ENCODE data around the gene MUC2.

The MUC2 gene

DNA sequence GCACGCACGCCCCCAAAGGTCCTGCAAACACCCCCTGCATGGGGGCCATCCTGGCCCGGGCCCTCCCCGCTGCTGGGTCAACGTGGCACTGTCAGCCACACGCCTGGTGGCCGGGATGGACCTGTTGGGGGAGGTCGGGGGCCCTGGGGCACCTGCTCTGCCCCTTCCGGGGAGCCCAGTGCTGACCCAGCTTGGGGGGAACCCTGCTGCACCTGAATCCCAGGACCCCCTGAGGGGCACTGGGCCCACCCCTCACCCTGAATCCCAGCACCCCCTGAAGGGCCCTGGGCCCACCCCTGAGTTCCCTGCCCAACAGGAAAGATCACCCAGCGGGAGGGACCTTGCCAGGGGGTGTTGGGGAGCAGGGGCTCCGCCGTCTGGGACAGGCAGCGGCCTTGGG, 37.7 kb upstream of the MUC2 start:
- DNase-seq = no peak

DNA sequence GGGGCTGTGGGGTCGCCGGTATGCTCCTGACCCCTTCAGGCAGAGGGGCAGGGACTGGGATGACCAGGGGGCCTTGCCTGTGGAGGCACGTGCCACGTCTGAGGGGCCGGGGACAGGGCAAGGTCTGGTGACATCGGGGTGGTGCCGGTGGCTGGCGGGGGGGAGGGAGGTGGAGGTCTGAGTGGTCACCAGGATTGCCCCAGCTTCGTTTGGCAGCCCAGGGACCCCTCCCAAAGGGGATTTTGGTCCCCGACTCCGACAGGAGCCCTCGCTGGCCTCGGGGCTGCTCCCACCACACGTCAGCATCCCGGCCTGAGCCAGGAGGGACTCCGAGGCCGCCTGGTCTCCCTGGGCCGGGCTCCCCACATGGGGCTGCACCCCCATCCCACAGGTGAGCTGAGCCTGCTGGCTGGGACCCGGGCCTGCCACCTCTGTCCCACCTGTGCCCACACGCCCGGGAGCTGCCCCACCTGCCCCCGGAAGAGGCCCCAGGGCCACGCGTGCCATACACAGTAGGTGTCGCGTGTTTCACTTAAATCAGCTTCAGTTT, 37.1 kb upstream of the MUC2 start:
- DNase-seq = no peak

DNA sequence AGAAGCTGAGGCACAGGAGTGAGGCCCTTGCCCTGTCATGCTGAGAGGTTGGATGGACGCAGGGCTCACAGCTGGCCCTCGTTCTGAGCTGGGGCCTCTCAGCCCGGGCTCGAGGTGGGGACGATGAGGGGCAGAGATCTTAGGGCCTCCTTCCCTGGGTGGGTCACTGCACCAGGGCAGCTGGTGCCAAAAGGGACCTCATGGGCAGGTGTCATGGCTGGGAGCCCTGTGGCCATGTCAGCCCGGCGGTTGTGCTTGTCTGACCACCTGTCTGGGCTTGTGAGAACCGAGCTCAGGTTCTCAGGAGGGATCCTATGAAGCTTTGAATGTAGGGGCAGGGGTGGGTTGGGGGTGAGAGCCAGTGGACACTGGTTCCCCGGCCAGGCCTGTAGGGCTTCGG, 36.3 kb upstream of the MUC2 start:
- no peak for DNase-seq

DNA sequence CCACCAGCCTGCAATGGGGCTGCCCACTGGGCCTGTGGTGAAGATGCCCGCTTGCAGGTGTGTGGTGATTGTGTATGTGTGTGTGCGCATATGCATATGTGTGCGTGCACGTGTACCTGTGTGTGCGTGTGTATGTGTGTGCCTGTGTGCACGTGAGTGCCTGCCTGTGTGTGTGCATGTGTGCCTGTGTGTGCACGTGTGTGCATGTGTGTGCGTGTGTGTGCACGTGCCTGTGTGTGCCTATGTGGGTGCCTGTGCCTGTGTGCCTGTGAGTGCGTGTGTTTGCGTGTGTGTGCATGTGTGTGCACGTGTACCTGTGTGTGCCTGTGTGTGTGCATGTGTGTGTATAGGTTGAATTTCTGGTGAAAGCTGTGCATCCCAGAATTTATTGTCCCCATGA, 35.8 kb upstream of the MUC2 start:
- DNase-seq = no peak

DNA sequence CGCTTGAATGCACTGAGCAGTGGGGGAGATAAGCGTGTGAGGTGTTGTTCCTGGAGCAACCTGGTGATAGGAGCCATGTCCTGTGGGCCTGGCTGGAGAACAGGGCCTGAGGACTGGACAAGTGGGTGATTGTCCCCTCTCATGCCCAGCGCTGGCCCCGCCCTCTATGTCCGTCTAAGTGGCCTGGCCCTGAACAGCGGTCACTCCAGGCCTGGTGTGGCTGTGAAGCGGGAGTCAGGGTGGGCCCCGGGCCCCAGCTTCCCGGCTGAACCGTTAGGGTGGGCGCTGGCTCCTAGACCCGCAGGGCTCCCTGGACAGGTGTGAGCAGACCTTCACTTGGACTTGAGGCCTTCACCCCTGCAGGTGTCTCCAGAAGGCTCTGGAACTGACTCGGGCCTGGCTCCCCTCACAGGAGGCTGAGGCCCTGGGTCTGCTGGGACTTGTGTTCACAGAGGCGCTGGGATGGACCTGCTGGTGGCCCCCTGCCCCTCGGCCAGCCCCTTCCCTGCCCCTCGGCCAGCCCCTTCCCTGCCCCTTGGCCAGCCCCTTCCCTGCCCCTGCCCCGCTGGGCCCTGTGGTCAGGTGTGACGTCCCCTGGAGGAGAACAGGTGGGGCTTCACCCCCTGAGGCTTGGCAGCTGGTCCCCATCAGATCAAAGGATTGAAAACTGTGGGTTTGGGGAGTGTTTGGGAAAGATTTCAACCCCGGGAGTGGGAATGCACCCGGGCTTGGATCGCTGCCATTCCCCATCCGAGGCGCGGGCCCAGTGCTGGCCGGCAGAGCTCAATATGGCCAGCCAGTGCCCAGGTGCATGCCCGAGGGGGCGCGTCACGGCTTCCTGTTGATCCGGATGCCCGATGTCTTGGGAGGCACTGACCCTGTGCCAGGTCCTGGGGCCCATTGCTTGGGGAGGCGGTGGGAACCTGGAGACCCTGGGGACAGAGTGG, 34.9 kb upstream of the MUC2 start:
- no peak for DNase-seq

DNA sequence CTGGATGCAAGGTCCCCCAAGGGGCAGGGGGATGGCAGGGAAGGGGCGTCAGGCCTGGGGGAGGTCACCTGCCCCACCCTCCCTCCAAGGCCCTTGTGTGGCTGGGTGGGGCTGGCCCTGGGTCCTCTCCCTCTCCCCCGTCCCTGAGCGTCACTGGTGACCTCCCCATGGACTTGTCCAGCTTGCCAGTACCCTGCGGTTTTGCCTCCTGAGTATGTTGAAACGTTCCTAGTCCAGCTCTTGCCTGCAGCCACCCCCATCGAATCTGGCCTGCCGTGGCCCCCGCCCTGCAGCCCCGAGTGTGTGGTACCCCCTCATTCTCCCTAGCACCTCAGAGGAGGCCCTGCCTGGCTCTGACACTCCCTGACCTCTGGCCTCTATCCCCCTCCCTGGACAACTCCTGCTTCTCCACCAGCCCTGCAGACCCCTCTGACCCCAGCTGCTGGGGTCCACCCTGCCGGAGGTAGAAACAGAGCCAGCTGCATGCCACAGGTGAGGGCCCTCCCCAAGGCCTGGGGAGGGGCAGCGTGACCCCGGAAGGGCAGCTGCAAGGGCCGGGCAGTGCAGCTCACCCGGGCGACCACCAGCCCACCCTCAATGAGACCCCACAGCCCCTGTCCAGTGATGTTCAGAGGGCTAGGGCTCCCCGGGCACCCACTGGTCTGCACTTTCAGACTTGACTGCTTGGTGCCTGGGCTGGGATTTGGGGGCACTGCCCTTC, 34.1 kb upstream of the MUC2 start:
- DNase-seq = no peak

DNA sequence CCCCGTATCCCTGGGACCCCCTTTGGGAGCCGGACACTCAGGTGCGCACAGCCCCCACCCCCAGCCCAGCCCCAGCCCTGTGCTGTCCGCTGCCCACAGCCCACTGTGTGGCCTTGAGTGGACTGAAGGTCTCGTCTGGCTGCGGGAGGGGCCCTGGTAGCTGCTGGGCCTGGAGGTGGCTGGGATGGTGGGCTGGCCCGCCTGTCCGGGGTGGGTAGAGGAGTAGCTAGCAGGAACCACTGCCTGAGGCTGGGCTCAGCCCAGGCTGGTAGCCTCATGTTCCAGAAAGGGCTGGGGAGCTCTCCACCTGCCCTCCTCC, 33.6 kb upstream of the MUC2 start:
- no peak for DNase-seq

DNA sequence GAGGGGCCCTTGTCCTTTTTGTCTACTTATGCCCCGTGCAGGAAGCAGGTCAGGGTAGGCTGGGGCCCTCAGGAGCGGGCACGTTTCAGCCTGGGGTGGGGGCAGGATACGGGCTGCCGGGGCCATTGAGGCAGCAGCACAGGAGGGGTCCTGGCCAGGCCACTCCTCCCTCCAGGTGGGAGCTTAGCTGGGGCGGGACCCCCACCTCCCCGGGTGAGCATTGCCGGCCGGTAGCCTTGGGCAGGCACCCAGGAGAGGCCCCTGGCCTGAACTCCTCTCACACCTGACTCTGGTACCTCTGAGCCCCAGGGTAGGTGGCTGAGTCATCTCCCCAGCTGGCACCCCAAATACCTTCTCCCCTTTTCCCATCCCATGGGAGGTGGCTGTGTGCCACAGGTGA, 33.2 kb upstream of the MUC2 start:
- no peak for DNase-seq

DNA sequence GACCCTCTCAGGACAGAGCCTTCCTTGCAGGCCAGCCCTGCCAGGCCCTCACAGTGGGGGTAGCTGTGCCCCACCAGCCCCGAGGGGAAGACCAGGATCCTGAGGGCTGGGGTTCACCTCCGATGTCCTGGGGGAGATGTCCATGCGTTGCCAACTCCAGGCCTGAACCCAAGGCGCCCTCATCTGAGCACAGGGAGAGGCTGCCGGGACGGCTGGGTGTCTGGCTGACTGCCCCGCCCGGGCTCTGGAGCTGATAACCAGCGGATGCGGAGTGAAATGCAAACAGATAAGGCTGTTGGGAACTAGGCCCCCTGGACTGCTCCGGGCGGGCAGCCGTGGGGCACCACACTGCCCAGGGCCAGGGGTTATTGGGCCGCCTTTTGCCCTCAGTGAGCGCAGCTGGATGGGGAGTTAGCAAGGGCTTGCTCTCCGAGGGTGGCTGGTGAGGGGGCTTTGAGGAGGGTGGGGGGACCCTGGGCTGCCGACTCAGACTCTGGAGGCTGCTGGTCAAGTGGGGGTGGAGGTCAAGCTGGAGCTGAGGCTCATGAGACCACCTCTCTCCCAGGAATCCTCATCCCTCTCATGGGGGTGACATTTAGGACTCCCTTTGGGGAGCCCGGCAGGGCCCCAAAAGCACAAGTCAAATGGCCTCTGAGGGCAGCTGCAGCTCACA, 32.6 kb upstream of the MUC2 start:
- DNase-seq = no peak

DNA sequence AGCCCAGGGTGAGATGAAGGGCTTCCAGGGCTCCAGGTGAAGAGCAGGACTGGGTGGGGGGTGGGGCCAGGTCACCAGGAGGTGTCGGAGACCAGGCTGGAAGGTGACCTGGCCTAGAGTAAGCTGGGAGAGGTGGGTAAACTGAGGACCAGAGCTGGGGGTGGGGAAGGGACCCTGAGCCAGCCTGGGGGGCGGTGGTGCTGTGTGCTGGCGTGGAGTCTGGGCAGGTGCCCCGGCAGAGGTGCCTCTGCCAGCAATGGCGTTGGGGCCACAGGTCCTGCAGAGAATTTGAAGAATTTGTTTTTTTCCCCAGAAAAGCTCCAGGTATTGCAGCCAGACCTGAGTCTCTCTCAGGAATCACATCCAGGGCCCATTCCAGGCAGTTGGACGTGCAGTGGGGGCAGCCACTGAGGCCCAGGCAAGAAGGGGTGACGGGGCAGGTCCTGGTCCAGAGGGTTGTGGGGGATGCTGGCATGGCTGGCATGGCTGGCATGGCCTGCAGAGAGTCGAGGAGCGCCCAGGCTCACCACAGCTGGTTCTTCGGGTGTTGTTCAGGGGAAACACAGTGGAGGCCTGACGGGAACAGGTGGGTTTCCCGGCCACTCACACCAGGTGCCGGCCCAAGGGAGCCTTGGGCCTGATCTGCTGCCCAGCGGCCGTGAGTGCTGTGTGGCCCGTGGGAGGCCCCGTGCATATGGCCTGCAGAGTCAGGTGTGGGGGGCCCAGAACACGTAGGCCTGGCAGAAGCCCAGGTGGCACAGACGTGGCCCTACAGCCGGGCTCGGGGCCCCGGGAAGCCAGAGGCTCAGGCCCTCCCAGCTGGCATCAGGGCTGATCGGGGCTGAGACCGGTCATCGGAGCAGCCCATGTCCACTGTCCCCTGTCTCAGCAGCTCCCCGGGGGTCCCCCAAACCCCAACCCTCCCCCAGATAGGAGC, 31.8 kb upstream of the MUC2 start:
- no peak for DNase-seq

DNA sequence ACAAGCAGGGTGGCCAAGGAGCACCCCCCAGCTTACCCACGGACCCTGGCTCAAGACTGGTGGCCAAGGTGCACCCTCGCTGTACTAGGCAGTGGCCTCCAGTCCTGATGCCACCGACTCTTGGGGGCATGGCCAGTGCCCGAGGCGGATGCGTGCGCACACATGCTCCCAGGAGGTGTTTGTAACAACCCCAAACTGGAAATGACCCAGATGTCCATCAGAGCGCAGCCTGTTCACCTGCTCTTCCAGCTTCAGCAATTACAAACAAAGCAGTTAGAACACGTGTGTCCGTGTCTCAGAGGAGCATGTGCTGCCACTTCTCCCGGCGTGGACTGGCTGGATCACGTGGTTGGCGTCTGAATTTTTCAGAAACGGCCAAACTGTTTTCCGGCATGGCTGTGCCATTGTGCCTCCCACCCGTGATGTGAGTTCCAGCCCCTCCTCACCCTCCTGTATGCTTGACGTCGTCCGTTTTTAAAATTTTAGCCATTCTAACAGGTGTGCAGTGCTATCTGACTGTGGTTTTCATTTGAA, 31.0 kb upstream of the MUC2 start:
- DNase-seq = peak; percentile 26

DNA sequence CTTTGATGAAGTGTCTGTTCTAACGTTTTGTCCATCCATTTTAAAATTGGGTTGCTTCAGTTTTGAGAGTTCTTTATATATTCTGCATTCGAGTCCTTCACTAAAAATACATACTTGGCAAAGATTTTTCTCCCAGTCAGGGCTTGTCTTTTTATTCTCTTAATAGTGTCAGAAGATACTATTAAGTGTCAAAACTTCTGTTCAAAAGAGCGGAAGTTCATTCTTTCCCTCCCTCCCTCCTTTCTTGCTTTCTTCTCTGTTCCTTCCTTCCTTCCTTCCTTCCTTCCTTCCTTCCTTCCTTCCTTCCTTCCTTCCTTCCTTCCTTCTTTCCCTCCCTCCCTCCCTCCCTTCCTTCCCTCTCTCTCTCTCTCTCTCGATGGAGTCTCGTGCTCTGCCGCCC, 30.5 kb upstream of the MUC2 start:
- DNase-seq = no peak

DNA sequence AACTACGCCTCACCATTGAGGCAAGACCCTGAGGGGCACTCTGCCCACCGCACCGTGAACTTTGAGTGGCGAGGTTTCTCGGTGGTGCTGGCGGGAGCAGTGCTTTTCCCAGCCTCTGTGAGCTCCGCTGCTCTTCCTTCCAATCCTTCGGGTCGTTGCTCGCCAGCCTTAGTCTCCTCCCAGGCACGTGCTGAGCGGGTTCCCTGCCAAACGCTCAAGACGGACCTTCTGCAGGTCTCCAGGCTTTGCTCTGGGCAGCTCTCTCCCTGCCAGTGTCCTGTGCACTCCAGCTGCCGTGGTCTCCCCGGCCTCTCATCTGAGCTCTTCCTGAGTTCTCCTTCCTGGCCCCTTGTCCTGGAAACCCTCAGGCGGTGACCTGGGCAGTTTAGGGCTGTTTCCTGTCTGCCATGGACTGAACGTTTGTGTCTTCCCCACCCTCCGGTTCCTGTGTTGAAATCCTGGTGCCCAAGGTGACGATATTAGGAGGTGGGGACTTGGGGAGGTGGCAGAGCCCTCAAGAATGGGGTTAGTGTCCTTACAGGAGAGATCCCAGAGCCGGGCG, 27.0 kb upstream of the MUC2 start:
- no peak for DNase-seq

DNA sequence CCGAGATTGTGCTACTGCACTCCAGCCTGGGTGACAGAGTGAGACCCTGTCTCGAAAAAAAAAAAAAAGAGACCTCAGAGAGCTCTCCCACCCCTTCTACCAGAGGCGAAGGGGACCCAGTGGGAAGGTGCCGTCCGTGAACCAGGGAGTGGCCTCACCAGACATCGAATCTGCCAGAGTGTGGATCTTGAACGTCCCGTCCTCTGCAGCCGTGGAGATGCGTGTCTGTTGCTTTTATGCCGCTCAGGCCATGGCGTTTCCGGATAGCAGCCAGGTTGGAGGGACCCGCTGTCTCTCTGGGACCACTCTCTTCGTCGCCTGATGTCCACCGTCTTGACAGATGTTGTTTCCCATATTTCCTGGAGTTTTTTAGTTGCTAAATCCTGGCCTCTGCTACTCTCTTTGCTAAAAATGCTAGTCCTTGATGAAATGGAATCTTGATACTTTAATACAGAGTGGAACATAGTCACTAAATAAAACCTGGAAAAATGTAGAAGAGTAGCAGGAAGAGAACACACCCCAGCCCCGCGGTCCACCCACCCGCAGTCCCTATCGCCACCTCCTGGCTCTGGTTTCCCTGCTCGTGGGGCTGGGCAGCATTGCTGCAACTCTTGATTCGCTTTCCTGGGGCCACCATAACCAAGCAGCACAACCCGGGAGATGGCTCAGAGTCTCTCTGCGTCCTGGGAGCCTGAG, 26.2 kb upstream of the MUC2 start:
- no peak for DNase-seq

DNA sequence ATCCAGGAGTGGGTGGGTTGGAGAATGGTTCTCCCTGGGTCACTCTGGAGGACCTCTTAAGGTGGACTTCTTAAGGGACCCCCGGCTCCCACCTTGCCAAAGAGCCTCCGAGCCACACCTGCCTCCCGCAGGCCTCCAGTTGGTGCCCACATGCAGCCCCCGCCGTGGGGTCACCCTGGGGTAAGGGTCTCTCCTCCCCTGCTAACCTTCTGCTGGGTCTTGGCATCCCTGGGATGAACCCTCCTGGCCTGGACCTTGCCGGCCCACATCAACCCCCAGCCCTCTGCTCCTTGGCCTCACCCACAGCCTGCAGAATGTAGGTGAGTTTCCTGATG, 25.6 kb upstream of the MUC2 start:
- no peak for DNase-seq

DNA sequence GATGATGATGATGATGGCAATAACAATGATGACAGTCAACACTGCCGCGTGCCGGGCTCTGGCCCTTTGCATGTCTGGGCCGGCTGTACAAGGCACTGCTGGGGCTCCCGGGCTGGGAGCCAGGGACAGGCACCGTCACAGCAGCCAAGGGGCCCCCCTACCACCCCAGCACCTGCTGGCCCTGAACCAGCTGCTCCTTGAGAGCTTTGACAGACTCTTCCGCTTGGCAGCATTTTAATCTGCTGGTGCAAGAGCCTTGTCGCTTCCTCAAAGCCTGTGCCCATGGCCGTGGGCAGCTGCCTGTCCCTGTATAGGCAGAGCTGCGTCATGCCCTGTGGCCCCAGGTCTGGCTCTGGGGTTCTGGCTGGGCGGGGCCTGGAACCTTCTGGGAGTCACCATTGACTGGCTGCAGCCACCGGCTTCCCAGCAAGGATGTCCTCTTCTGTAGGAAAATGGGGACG, 25.2 kb upstream of the MUC2 start:
- peak; percentile 42 for DNase-seq

DNA sequence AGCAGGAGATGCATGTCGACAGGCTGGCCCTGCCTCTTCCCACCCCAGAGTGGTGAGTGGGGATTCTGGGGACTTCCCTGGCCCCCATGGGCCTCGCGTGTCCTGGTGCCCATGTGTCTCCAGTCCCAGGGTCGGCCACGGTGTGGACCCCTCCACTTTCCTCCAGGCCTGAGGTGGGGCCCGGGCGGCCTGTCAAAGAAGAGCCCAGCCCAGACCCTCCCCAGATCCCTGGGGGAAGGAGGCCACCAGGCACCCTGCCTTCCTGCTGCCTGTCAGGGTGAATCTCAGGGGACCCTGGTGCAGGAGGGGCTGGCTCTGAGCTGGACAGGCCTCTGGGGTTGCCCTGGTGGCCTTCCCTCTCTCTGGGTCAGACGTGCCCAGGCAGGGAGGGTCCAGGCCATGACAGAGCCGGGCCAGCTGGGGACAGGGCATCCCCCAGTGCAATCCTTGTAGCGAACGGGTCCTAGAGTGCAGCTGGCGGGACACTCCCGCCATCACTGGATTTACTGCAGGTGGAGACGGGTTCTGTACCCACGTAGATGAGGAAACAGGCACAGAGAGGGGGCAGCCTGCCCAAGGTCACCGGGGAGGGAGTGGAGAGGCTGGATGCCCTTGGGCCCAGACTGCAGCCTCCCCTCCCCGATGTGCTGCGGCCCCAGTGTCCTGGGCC, 24.6 kb upstream of the MUC2 start:
- no peak for DNase-seq

DNA sequence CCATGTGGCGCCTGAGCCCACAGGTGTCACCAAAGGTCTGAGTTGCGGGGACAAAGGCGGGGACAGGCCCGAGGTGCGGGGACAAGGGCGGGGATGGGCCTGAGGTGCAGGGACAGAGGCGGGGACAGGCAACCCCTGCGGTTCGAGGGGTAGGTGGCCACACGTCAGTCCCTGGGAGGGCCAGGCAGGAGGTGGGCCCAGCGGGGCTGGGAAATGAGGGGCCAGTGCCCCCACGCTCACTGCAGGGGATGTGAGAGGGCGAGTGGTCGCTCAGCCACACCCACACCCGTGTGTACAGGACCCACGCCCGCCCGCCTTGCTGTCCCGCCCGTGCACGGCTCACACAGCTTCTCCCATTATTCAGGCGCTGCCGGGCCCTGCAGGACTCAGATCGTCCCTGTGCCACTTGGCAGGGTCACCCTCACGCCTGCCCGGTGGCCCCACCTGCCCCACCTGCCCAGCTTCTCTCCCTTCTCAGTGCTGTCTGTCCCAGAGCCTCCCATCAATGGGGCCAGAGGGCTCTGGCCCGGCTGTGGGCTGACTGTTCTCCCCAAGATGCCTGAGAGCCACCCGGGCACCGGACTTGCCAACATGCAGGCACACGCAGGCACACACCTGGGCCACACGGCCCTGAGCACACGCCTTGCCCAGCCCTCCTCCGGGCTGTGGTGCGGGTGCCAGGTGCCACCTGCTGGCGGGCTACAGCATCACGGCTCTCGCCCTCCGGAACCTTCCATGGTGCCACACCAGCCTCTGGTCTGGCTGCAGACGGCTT, 23.9 kb upstream of the MUC2 start:
- peak; percentile 74 for DNase-seq

DNA sequence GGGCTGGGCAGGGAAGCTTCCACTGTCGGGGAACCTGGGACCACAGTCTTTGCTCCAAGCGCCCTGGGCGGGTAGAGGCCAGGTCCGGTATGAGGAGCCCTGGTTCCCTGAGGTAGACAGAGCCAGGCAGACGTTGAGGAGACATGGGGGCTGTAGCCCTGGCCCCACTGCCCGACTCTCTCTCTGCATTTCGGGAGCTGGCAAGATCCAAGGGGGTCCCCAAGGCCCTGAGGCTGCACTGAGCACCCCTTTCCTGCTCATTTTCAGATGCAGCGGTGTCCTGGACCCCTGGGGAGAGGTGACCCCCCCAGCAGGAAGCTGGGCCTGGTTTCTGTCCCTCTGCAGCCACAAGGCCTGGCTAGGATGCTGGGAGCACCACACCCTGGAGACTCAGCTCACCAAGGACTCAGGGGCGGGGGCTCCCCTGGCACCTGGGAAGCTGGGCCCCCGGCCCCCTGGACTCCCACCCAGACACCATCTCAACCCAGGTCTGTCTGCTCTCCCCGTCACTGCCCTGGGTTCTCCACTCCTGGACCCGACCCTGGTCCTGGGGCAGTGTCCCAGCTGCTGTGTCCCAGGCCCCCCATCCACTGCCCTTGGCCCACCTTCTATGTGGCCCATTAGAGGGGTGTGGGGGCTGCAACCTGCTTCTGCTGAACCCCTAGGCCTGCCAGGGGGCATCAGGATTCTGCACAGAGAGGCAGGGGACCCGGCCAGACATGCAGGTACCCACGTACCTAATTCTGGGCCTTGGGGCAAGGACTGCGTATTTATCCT, 23.1 kb upstream of the MUC2 start:
- DNase-seq = peak; percentile 35
